Testis (tissue), 2 donors: Measurements from ENCODE around the gene SIGLEC10.
"Not testable (repeated sequence)": the region's sequence is repeated elsewhere in the genome, so short reads cannot be mapped to it uniquely, and the experiment has no call there.

Experiments used
- POLR2A ChIP-seq: fragments of 450-650 bp; IDR thresholded peaks from one replicate; pipeline ENCODE4 v1.6.1; 2017; ENCODE audit warnings: antibody characterized with exemption, mild to moderate bottlenecking, moderate library complexity
- TF ChIP-seq, protein P1 (sequence below), 3 experiments: fragments of 450-650 bp in 2 of 3; fragments of 200-600 bp in 1 of 3; sonication (generic) in 1 of 3; IDR thresholded peaks; one replicate each; pipeline ENCODE4 v1.5.1; 2016 to 2019; ENCODE audit warnings: antibody characterized with exemption in 3 of 3, mild to moderate bottlenecking in 2 of 3, moderate library complexity in 1 of 3

DNA sequence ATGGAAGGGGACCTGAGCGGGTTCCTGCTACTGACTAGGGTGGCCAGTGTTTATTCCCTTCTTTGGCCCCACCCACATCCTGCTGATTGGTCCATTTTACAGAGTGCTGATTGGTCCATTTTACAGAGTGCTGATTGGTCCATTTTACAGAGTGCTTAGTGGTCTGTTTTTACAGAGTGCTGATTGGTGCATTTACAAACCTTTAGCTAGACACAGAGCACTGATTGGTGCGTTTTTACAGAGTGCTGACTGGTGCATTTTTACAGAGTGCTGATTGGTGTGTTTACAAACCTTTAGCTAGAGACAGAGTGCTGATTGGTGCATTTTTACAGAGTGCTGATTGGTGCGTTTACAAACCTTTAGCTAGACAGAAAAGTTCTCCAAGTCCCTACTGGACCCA is 30.1 kb upstream of the SIGLEC10 start:
- TF ChIP-seq, protein P1, sequence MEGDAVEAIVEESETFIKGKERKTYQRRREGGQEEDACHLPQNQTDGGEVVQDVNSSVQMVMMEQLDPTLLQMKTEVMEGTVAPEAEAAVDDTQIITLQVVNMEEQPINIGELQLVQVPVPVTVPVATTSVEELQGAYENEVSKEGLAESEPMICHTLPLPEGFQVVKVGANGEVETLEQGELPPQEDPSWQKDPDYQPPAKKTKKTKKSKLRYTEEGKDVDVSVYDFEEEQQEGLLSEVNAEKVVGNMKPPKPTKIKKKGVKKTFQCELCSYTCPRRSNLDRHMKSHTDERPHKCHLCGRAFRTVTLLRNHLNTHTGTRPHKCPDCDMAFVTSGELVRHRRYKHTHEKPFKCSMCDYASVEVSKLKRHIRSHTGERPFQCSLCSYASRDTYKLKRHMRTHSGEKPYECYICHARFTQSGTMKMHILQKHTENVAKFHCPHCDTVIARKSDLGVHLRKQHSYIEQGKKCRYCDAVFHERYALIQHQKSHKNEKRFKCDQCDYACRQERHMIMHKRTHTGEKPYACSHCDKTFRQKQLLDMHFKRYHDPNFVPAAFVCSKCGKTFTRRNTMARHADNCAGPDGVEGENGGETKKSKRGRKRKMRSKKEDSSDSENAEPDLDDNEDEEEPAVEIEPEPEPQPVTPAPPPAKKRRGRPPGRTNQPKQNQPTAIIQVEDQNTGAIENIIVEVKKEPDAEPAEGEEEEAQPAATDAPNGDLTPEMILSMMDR (IDR thresholded peaks at IDR 0.05) = not testable (repeated sequence)
- not testable (repeated sequence) for TF ChIP-seq POLR2A
